GM19372 (cell line): ENCODE results near the gene CHCHD6.

Source experiments
- ATAC-seq: cut with Tn5 transposase; IDR thresholded peaks from one replicate; pipeline ENCODE4 v1.9.1; 2021; ENCODE audit warnings: mild to moderate bottlenecking, low read depth, moderate library complexity; ENCODE audit not compliant: unreplicated experiment

Gene CHCHD6

DNA sequence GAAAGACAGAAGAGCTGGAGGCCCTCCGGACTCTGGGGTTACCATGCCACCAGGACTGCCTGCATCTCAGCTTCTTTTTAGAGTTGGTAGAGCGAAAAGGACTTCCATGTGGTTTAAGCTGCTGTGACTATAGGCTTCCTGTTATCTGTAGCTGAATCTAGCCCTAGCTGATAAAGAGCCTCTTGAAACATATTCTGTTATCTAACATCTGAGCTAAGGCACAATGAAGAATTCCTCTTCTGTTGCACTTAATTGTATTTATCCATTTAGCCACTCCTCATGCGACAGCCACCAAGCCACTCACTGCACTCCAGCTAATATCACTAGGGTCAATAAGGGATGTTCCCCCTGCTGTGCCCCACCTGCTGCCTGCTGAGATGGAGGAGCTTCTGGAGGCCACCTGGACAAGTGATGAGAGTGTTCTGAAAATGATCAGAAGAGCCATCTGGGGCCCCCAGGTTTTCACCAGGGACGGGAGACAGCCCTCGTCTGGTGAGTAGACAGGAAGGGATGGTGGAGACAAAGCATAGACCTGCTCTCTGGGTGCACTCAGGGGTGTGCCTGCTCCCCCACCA, 184.2 kb downstream of the CHCHD6 start:
- ATAC-seq = no peak

DNA sequence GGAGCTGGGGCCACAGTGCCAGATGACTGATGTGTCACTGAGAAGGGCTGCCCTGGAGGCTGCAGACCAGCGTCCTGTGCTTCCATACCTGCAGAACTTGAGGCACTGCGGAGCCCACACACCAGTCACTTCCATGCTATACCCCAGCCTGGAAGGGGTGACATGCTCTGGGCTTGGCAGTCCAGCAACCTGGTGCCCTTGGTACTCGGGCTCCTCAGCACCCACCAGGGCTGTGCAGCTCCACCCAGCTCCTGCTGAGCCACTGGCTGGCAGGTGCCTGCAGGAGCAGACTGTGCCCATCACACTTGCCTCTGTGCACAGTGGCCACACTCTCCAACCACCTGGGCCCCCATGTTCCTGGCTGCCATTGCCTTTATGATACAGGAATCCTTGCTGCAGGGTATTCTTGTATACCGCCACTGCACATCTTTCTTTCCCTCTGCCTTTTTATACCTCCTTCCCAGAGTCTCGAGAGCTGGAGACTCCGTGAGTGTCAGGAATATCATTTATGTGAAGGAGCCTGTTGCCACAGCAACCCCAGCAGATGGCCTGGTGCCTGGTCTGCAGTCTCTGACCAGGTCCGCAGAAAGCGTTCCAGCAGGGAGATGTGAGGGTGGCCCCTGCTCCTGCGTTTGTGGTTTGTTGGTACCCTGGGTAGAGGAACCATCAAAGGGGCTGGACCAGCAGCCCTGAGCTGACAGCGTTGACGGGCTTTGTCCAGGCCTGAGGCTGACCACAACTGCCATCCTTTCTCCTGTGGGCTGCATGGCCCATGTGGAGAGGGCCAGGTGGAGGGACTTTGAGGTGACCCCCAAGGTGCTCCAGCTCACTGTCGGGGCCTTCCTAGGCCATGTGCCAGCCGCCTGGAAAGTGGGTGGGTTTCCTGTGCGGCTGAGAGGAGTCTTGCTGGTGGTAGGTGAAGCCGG, 185.5 kb downstream of the CHCHD6 start:
- no peak for ATAC-seq

DNA sequence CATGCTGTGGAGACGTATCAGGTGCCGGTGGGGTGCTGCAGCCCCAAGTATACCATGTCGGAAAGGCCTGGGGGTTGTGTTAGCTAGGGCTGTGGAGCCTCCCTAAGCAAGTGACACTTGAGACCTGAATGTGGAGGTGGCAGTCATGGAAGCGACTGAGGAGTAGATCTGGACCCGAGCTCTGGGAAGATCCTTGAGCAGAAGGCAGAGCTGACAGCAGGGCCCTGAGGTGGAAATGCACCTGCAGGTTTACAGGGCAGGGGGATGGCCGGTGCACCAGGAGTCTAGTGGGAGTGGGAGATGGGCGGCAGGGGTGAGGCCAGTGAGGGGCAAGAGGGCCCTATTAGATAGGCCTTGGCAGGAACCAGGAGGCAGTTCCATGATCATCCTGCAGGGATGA, 187.1 kb downstream of the CHCHD6 start:
- no peak for ATAC-seq

DNA sequence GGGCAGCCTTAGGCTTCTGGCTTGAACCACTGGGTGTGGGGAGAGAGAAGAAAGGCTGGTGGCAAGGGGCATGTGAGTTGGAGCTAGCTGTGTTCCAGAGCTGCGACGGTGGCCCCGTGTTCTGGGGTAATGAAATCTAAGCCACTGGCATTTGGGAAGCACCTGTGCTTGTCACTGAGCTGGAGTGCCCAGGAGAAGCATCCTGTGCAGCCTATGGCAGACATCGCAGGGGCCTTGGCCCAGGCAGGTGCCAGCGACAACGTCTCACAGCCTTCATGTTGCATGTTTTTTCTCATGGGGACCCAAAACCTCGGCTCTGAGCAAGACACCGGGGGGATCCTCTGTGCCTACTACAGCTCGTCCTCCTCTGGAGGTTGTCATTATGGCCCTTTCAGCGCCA, 187.8 kb downstream of the CHCHD6 start:
- ATAC-seq = no peak

DNA sequence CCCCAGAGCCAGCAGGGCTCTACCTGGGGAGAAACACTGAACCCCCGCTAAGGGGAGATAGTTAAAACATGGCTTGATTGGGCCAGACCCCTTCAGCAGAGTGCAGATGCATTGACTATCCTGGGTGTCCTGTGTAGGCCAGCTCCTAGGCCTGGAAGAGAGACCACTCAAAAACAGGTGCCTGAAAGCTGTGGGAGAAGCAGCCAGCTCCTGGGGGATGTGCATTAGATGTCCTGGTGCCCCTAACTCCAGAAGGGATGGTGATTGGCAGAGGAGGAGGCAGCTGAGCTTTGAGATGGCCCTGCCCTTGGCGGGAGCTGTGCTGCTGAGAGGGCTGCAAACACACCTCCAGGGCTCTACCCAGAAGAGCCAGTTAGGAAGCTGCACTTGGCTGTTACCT, 189.6 kb downstream of the CHCHD6 start:
- no peak for ATAC-seq

DNA sequence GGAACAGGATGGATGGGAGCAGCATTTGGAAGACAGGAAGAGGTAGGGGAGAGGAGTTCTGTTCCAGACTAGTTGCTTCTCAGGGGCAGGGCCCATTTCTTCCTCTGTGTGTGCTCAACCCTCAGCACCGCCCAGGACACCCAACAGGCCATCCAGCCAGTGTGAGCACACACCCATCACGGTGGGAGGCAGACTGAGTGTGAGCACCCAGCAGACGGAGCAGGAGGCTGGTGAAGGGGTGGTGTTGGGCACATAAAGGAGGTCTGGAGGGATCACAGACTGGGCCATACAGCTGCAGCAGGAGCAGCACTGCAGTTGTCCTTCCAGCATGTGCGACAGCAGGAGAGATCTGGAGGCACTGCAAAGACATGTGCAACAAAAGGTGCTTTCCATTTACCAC, 190.4 kb downstream of the CHCHD6 start:
- no peak for ATAC-seq

DNA sequence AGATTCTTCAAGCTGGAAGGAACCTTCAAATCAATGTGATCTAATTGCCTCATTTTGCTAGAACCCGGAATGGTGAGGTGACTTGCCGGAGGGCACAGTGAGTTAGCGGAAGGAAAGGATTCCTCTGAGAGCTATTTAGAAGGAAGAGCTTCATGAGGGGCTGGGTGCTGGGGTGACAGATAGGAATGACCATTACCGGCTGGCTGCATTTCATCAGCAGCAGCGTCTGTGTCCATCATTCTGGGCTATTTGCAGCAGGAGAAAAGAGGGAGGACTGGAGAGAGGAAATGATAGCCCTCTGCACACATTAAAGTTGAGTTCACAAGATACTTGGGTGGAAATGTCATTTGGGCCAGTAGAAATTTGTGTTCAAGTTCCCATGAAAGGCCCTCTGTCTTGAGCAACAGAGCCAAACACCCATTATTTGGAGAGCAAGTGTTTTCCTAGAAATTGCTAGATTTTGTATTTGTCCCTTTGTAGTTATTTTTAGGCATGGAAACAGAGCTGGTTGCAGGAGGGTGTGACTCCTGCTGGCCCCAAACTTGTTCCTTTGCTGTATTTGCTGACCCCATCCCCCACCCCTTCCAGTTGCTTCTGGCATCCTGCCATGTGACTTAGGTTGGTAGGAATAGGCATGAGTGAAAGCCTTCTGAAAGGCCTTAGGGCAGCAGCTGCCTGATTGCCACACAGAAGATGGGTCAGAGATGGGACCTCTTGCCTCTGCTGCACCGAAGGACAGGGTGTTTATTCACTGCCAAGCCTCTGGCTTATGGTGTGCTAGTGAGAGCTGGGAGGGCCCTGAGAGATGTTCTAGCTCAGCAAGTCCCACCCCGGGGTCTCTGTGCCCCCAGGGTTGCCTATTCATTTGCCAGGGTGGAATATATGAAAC, 191.4 kb downstream of the CHCHD6 start:
- no peak for ATAC-seq

DNA sequence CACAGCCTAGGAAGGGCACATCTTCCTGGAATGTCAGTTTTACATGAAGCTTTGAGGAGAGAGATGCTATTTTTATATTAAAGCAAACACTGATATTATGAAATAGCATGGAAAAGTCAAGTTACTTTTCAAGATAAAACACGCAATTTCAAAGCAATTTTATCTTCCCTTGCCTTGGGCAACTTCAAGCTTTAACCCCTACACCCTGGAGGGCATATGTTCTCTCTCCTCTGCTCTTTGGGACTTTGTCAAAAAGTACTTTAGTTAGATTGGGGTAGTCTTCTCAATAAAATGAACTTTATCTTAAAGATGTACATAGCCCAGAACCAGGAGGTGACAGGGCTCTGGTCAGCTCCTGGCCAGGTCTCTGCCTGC, 192.0 kb downstream of the CHCHD6 start:
- ATAC-seq = no peak

DNA sequence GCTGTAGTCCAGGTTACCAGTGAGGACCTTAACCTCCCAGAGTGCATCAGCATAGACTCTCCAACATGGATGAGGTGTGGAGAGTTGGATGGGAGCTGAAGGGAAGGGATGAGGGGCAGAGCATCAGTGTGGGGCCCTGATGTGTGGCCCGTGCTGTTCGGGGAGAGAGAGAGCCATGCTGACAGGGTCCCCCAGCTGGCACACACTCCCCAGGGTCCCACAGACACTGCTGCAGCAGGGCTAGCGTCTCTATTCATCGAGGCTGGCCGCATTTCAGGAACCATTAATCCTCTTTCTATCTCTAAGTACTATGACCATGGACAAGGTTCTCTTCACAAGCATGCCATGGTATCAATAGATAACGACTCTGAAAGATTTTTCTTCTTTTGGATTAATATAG, 192.9 kb downstream of the CHCHD6 start:
- no peak for ATAC-seq

DNA sequence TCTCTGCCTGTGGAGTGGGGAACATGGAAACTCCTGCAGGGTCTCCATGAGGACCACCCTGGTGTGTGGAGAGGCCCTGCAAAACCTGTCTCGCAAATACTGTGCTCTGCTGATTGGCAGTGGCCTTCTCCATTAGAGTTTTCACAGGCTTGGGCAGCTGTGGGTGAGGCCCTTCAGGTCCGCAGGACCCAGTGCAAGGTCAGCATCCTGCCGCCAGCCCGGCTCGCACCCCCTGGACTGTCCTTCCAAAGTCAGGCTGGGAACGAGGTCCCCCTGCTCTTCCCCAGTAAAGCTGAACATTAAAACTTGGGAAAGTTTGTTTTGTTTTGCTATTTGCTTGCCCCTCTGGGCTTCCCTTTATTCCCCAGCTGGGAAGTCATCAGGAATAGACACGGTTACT, 193.9 kb downstream of the CHCHD6 start:
- no peak for ATAC-seq

DNA sequence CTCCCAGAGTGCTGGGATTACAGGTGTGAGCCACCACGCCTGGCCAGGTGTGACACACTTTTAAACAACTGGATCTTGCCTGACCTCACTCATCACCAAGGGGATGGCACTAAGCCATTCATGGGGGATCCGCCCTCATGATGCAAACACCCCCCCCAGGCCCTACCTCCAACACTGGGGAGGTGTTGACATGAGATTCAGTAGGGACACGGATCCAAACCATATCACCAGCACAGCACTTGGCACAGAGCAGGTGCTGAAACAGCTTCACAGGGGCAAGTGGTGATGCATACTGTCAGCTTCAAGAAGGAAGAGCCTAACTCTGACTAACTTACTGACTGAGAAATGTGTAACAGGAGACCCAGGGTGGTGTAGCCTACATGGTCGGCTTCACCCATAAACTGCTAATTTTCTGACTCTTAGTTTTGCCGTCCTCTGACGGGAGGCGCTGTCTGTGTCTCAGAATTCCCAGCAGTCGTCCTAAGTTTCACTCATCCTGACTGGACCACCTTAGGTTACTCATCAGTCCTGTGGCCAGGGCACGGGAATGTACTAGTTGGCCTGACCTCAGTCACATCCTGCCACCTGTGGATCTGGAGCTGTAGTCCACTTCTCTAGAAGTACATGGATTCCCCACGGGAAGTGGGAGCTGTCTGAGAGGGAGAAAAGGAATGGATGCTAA, 197.0 kb downstream of the CHCHD6 start:
- no peak for ATAC-seq

DNA sequence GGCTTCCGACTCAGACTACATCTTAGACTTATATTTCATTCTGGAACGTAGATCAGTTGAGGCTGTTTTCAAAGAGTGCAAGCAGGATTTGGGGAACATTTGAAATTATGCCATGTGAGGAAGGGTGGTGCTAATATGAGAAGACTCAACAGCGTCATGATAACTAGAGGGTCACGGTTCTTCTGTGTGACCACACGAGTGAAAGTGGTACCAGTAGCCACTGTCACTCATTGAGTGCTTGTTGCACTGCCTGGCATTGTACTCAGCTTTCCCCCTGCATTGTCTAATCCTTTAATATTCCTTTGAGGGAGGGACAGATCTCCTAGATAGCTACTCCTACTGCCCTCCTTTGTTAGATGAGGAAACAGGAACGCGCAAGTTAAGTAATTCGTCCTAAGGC, 197.6 kb downstream of the CHCHD6 start:
- ATAC-seq = no peak

DNA sequence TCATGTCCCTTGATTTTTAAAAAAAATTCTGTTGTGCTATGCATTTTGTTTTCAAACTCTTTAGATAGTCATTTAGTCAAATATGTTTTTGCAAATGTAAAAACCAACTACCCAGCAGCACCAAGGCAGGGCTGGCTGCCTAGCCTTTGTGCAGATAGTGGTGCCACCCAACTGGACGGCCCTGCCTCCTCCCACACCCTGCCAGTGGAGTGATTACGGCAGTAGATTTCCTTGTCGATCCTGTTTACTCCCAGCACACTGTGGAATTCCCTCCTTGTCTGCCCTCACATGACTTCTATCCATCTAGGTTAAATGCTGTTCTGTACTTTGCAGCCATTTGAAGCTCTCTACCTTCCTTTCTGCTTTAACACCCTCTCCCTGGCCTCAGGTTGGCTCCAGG, 199.5 kb downstream of the CHCHD6 start:
- no peak for ATAC-seq

DNA sequence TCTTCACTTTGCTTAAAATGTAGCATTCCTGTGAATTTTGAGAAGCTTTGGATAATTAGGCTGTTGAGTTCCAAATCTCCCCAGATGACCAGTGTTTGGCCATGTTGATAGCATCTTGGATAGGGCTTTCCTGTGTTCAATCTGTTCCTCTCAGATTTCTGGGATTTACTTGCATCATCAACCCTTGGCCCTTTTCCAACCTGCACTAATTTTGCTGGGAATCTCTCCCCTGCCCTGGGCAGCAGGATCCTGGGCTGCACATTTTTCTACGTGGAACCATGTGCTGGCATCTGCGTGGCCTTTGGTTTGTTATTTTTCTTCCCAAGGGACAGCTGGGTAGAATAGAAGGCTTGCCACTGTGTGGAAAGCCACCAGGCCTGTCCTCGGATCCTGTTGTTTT, 203.5 kb downstream of the CHCHD6 start:
- ATAC-seq = no peak

DNA sequence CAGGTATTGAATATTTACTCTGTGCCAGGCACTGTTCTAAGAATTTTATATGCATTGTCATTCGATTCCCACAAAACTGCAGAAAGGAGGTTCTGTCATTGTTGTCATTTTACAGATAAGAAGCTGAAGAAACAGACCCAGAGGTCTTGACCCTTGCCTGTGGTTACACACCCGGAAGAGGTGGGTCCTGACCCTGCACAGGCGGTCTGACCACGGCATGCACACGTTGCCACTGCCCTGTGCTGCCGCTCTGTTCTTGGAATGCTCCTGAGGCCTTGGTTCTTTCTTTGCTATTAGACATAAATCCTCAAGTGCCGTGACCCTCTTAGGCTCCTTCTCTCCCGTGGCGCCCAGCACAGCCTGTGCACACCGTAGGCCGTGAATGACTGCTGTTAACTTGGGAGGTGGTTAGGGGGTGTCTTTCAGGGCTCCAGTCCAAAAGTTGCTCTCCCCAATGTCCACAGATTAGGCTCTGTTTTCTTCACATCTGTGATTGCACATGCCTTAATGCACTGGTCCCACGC, 204.8 kb downstream of the CHCHD6 start:
- ATAC-seq = no peak

DNA sequence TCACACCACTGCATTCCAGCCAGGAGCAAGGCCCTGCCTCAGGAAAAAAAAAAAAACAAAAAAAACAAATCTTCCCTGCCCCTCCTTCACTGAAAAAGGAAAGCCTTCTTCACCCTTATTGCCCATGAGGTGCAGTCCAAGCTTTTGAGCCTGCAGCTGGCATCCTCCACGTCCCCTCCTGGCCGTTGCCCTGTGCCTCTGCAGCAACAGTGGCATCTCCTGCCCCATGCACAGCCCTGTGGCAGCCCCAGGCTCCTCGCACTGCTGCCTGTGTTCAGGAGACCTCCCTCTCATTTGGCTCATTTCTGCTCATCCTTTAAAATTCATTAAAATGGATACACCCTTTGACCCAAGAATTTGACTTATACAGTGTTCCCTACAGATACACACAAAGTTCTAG, 206.2 kb downstream of the CHCHD6 start:
- no peak for ATAC-seq

DNA sequence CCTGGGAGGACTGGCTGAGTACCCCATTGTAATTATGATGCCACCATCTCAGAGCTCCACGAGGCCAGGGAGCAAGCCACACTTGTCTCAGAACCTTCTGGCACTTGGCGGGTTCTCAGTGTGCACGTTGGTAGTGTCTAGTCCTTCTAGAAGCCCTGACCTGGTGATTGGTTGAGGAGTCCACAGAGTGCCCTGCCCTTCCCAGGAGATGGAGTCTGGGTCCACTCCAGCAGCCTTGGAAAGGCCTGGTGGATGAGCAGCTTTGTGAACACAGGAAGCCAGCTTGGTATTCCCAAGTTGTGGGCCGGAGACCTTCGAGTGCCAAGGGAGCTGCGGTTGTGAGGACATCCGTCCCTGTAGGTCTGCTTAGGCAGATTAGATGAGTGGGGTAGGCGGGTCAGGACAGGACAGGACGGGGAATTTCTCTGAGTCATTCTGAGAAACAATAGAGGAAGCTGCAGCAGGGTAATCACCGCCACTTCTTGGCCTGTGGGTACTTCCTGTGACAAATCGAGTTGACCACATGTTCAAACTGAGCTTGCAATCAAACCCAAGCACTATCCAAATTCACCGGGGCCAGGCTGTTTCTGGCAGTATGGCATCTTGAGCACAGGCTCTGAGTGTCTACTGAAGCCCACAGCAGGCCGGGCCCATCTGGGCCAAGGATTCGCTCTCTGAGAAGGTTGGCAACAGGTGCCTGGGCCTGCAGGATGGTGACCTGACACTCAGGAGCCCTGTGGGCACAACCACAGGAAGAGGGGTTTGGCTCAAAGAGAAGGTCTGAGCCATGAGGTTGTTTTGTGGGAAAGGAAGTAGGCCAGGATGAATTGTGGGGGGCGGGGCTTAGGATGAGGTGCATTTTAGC, 207.4 kb downstream of the CHCHD6 start:
- peak; percentile 96 for ATAC-seq

DNA sequence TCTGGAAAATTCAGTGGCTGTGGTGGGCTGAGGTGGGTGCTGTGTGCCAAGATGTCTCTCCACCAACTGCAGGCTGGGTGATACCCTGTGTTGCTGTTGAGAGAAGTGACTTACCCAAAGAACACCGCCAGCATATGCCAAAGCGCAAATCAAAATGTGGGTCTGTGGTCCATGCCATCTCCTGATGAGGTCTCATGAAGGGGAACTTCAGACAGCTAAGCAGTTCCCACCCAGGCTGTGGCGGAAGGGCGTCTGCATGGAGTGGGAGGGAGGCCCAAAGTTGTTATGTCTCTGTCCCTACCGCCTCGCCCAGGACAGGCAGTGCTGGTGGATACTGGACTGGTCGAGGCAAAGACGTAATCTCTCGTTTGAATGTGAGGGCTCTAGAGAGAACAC, 208.0 kb downstream of the CHCHD6 start:
- no peak for ATAC-seq

DNA sequence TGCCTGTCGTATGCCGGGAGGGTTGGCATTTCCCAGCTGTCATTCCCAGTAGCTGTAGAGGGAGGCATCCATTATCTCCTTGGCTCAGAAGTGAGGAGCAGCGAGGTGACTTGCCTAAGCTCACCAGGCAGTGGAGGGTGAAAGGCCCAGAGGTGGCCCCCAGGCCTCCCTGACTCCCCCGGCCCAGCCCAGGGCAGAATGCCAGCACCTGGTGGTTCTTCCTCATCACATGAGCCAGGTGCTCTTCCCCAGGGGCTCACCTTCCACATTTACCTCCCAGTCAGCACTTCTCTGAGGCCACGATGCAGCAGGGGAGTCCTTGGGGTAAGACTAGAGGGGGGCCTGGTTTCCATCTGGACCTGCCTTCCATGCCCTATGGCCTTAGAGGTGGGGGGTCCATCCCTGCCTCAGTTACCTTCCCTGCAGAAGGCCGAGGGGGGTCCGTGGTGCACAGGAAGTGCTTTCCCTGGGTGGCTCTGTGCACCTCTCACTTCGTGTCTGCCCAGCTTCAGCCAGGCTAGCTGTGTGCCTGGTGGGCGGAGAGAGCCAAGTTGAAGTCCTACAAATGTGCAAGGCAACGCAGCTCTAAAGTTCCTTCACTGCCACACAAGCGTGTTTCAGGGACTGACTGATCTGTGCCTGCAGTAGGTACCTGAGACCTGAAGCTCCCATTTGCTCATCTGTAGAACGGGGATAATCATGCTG, 208.6 kb downstream of the CHCHD6 start:
- no peak for ATAC-seq
